GM18508 (cell line): ENCODE data around the gene ANO1.
"Not testable (repeated sequence)": the region's sequence is repeated elsewhere in the genome, so short reads cannot be mapped to it uniquely, and the experiment has no call there.

Source experiments
- ATAC-seq: cut with Tn5 transposase; IDR thresholded peaks from one replicate; pipeline ENCODE4 v1.9.1; 2021; ENCODE audit warnings: moderate number of reproducible peaks; ENCODE audit not compliant: insufficient read depth, unreplicated experiment

Gene ANO1

GRCh38 chr11:70078095-70078780 lies at the start of gene ANO1:
Gene ANO1 (plus strand): TSS chr11:70078317. CDS start chr11:70078607, 290 bp downstream.
- no peak for ATAC-seq

GRCh38 chr11:70029115-70029860 lies 48.8 kb upstream of the ANO1 start:
- no peak for ATAC-seq

GRCh38 chr11:70029861-70030380 lies 48.2 kb upstream of the ANO1 start:
- ATAC-seq = no peak

DNA sequence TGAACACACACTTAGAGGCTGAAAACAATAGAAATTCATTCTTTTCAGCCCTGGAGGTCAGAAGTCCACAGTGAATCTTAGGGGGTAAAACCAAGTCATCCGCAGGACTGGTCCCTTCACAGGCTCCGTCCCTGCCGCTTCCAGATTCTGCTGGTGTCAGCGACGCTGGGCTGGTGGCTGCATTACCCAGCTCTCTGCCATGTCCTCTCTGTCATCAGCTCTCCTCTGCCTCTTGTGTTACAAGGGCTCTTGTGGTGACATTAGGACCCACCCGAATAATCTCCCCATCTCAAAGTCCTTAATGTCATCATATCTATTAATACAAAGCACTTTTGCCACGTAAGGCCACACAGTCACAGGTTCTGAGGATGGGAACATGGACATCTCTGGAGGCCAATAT lies 47.7 kb upstream of the ANO1 start:
- ATAC-seq = no peak

GRCh38 chr11:70031631-70032469 lies 46.3 kb upstream of the ANO1 start:
- no peak for ATAC-seq

GRCh38 chr11:70032470-70032795 lies 45.7 kb upstream of the ANO1 start:
- ATAC-seq = no peak

DNA sequence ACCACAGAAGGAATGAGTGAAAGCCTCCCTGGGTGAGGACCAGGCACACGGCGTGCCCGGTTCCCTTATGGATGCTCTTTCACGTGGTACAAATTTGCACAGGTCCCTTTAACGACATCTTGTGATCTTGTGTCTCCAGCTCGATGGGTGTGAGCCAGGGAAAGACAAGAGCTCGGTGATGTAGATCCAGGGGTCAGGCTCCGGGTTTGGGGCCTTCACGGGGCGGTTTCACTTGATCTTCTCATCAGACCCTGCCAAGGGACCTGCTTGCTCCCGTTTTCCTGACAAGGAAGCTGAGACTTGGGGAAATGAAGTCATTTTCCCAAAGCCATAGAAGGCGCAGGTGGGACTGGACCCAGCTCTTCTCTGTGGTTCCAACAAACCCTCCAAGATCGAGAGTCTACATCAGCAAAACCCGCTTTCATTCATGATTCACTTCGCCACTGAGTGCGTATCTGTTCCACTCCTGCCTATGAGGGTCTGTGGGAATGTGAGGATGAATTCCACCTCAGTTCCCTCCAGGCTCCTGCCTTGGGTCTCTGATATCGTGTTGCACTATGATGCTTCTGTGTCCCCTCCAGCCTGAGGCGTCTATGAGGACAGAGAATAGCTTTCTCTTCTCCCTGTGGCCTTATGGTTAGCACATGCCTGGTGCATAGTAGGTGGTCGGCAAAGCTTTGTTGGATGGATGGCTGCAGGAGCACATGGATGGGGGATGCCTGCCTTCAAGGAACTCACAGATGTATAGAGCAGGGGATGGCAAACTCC lies 45.0 kb upstream of the ANO1 start:
- ATAC-seq = no peak

- no peak for ATAC-seq
Measured at GRCh38 chr11:70033711-70034070, 44.4 kb upstream of the ANO1 start.

- no peak for ATAC-seq
Measured at GRCh38 chr11:70034740-70035365, 43.3 kb upstream of the ANO1 start.

DNA sequence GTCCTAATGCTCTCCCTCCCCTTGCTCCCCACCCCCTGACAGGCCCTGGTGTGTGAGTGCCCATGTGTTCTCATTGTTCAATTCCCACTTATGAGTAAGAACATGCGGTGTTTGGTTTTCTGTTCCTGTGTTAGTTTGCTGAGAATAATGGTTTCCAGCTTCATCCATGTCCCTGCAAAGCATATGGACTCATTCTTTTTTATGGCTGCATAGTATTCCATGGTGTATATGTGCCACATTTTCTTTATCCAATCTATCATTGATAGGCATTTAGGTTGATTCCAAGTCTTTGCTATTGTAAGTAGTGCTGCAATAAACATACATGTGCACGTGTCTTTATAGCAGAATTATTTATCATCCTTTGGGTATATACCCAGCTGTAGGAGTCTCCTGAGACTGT lies 42.5 kb upstream of the ANO1 start:
- ATAC-seq = not testable (repeated sequence)

DNA sequence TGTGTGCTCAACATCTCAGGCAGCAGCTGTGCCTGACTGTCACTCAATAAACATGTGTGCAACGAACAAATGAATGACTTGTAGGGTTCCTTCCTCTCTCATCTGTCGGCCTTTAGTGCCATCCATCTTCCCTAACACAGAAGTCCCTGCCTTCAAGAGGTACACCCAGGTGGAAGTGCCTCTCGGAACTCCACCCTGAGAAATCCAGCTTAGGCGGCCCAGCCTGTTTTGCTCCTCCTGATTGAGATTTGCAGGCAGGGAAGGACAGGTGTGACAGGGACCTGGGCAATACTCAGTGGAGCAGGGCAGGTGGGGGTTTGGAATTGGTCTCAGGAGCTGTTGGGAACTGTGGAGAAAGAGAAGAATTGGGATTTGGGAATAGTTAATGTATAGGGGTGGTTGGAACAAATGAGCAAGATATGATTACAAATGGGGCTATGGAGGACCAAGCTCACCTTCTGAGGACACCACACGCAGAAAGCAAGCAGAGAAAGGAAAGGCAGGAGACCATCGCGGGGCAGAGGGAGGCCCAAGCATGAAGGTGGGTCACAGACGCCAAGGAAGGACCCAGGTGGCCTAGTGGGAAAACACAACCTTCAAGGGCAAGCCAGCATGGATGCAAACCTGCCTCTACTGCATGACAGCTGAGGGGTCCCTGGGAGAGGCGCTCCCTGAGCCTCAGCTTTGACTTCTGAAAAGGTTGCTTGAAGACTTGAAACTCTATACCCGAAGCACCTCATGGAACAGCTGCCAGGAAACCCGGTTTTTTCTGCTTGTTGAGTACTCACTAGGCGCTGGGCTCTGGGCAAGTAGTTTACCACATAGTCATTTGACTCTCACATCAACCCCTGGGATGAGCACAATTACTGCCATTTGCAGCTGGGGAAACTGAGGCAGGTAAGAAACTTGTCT lies 40.9 kb upstream of the ANO1 start:
- no peak for ATAC-seq

GRCh38 chr11:70038034-70038834 lies 39.9 kb upstream of the ANO1 start:
- no peak for ATAC-seq

DNA sequence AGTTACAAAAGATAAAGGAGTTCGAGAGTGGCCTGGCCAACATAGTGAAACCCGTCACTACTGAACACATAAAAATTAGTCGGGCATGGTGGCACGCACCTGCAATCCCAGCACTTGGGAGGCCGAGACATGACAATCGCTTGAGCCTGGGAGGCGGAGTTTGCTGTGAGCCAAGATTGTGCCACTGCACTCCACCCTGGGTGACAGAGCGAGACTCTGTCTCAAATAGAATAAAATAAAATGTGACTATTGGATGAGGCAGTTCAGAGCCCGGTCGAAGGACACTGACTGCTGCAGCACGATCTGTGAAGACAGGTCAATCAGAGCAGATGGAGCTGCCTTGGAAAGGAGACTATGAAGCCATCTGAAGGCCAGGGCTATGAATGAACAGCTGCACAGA lies 37.7 kb upstream of the ANO1 start:
- no peak for ATAC-seq

- no peak for ATAC-seq
Measured at GRCh38 chr11:70040869-70041501, 37.1 kb upstream of the ANO1 start.

DNA sequence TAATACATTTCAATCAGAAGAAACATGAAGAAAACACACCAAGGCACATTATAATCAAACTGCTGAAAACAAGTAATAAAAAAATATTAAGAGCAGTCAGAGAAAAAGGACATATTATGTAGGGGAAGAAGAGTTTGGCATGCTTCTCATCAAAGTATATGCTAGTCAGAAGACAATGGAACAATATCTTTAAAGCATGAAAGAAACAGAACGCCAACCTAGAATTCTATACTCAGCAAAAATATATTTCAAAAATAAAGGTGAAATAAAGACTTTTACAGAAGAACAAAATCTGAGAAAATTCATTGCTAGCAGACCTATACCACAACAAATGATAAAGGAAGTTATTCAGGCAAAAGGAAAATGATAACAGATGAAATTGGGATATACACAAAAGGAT lies 34.6 kb upstream of the ANO1 start:
- no peak for ATAC-seq

- no peak for ATAC-seq
Measured at GRCh38 chr11:70046089-70046488, 32.0 kb upstream of the ANO1 start.

GRCh38 chr11:70048279-70049024 lies 29.7 kb upstream of the ANO1 start:
- ATAC-seq = no peak
